Endometrial microvascular endothelial cells (primary cell): ENCODE measurements around the gene LIME1. TPM values are rescaled to one million over a fixed set of nuclear protein-coding genes. Genes with fewer than 3 reads are reported as not detected.

Source experiments
- in situ Hi-C: cut with HindIII; loops from 2 replicates; pipeline ENCODE4 v1.10.0; 2017; ENCODE audit warnings: low sequenced_read_pairs, low pct_unique_long_range_greater_than_20kb; ENCODE audit errors: inconsistent ontology term
- total RNA-seq: library from RNA; depleted of rRNA; stranded (reverse); fragments of >200 nt; gene quantifications from one replicate; pipeline ENCODE4 v1.2.3, GENCODE V29; 2015; ENCODE audit errors: inconsistent ontology term

Gene LIME1
- total RNA-seq, 1 donor from 2014 or later = 9.3 TPM

DNA sequence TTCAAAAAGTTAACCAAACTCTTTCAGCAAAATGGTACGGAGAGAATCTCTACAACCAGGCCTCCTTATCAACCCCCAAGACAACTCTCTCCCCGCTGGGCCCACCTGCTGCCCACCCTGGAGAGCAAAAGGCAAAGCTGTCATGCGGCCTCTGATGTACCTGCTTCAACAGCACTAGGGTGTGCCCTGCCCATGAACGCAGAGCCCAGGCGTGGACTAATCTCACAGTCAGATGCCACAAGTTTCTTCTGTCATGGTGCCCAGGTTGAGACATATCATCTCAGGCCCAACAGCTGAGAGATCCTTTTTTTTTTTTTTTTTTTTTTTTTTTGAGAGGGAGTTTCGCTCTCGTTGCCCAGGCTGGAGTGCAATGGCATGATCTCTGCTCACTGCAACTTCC lies 29.4 kb downstream of the LIME1 start:
- in situ Hi-C loops = no loop called here

DNA sequence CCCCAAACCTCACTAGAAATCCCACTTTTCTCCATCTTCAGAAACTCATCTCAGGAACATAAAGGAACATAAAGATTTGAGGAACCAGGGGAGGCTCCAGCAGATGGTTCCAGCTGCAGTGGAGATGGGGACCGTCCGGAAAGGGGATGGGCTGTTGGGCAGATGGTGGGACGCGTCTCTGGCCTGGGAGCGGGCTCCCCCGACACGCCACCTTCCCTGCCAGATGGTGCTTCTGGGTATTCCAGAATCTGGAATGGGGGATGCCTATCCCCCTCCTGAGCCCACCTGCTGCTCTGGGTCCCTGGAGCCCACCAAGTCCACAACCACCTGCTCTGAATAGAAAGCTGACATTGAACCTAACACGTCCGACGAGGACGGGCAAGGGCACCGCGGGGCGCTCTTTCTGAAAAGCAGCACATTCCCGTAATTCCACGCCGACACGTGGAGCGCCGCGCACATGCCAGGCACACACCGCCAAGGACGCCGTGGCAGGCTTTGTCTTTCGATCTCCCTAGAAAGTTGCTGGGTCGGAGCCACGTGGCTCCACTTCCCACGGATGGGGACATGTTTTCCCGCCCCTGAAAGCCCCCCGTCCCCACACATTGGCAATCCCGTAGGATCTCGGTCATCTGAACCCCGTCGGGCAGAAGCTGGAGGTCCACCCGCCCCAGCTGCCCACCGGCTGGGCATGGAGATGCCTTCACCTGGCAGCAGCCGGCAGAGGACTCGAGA lies 30.4 kb downstream of the LIME1 start:
- in situ Hi-C loops = no loop called here

DNA sequence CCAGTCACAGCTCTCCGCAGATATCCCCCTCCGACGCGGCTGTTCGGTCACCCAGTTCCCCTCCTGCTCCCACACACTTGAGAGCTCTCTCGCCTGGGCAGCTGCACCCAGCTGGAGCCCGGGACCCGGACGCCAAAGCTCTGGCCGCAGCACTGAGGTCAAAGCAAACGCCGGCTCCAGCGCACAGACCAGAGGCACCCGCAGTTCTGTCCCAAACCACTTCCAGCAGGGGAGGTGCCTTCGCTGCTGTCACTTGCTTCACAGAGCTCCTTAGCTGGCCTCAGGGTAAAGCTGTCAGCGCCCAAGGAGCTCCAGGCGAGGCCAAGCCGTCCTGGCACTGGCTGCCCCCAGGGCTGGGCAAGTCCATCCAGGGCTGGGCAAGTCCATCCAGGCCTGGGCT lies 31.0 kb downstream of the LIME1 start:
- in situ Hi-C loops = no loop called here

DNA sequence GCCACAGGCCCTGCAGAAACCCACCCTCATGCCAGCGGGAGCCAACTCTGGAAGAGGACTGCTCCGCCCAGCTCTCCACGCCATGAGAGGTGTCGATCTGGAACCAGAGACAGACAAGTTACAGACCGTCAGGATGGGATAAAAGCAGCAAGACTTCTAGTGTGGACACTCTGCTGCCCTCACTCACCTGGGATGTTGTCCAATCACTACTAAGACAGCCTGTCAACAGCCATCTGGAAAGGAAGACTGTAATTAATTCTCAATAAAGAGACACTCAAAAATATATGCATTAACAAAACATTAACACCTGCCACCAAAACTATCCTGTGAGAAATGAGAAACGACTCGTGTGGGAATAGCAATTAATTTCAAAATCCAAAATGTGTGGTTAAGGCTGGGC lies 31.4 kb downstream of the LIME1 start:
- in situ Hi-C loops = no loop called here

DNA sequence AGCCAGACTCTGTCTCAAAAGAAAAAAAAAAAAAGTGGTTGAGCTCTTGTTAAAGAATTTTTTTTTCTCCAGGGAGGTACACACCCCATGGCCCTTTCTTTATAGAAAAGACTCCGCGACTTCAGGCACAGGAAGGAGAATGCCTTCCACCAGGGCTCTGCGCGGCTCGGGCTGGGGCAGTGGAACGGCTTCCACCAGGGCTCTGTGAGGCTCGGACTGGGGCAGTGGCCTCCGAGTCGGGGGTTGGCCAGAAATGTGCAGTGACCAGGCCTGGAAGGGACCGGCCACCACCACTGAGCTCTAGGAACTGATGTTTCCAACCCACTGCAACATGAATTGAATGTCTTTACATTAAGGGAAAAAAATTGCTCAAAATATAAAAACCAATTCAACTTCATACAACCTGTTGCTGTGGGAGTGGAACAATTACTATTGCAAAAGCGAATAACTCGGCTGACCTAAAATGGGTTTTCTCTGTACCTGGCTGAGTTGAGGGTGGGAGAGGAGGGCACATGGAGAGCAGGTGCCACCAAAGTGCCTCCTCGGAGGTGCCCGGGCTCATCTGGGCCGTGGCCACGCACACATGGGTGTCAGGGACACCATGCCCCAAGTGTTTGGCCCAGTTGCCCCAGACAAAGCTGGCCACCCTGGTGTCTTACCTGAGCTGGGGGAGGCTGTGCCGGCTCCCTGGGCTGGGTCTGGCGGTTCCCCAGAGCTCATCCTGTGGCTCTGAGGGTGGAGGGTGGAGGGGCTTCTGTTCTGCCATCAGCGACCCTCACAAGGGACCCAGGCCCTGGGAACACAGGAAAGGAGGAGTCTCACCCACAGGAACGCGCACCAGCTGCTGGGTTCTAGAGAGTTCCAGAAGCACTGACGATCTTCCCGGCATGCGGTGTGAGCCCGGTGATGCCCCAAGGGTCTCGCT lies 32.4 kb downstream of the LIME1 start:
- in situ Hi-C loops = no loop called here

DNA sequence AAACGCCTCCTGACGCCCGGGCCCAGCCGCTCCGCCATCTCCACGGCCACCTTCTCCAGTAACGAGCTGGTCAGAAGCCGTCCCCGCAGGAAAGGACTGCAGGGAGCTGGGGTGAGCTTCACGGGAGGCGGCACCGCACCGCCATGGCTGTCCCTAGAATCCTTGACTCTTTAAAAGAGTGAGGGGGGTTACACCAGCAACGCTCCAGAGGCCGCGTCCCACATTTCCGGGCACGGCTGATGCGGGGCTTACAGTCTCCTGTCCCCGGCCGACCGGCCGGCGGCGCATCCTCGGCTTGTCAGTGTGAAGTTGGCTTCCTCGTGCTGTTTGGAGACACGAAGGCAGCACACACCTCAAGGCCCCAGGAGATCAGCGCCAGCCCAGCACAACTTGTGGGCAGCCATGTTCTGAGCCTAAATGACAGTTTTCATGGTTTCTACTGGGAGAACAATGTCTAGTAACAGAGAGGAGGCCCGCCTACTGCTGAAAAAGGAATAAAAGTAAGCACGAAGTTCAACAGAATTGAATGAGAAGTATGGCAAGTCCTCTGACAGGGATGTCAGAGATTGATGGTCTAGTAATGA lies 33.5 kb downstream of the LIME1 start:
- in situ Hi-C loops = no loop called here

DNA sequence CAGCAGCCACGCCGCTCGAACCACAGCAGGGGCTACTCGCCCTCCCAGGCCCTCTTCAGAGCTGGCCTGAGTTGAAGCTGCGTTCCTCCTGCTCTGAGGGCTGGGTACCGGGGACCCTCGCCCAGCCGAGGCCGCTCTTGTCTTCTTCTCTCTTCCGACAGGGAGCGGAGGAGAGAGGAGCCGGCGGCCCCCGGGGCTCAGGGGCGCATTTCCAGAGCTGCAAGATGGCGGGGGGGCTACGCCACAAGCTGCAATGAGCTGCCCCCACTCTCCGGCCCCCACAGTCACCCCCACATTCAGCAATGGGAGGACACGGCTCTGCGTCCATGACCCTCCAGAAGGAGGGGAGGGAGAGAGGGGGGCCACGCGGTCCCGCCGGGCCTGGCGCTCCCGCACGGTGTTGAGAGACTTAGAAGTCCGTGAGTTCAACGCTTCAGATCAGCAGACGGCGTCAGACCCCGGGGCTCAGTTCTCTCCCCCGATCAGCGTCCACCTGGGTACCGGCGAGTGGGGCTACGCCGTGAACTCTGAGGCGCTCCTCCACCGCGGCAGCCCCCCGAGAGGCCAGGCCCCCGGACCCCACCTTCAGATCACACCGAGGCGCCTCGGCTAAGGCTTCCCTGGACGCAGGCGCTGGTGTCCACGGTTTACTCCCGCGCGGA lies 34.7 kb downstream of the LIME1 start:
- in situ Hi-C loops = no loop called here

DNA sequence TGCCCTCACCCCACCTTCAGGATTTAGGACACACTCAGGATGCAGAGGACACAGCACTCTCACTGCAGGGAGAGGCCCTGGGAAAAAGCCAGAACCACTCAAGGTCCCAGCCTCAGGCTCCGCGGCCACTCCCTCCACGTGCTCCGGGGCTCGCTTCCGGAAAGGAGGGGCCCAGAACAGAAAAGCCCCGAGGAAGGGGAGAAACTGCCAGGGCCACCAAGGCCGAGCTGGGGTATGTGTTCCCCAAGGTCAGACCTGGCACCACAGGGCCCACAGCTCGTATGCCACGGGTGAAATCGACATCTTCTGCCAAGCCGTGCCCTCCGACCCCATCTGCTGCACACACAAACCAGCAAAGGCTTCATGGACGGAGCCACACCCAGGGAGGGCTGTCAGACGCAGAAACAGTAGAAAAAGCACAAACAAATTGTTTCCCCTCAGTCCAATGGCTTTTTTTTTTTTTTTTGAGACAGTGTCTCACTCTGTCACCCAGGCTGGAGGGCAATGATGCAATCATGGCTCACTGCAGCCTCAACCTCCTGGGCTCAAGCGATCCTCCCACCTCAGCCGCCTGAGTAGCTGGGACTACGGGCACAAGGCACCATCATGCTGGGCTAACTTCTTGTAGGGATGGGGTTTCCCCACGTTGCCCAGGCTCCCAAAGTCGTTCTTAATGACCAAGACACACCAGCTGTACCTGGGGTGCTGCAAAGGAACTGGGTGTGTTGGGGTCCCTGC lies 36.5 kb downstream of the LIME1 start:
- in situ Hi-C loops = no loop called here

DNA sequence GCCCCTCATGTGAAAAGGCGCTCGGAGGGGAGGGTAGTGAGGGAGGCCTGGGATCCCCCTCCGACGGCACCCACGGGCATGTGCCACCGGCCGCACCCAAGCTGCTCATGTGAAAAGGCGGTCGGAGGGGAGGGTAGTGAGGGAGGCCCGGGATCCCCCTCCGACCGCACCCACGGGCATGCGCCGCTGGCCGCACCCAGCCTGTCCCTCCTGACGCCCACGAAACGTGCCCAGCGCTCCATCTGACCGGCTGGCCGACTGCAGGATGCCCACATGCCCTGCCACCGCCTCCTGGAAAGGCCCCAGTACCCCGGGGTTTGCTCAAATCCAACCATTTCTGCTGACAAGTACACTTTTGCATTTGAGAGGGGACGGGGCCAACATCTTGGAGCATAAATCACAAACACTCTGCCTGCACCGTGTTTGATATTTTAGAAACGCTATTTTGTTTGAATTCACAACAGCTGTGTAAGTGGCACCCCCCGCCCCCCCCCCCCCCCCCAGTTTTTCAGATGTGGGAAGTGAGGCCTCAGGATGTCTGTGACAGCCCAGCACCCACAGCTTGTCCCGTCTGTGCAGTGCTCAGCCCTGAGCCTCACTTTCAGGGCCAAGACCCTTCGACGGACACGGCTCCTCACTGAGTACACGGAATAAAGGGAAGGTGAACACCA lies 37.2 kb downstream of the LIME1 start:
- in situ Hi-C loops = no loop called here

DNA sequence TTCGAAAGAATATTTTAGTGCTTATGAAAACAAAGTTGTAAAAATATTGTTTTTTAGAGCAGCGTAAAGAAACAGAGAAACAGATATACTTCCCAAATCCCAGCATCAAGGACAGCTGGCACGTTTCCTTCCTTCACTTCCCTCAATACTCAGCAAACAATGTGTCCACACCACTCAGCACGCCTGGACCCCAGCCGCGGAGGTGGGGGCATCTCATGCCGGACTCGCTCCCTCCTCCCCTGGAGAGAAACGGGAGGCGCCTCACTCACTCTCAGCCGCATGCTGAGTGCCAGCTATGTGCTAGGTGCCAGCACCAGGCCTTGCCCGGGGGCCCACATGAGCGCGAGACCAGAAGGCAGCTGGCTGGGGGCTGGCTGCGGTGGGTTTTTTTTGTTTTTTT lies 37.8 kb downstream of the LIME1 start:
- in situ Hi-C loops = no loop called here

DNA sequence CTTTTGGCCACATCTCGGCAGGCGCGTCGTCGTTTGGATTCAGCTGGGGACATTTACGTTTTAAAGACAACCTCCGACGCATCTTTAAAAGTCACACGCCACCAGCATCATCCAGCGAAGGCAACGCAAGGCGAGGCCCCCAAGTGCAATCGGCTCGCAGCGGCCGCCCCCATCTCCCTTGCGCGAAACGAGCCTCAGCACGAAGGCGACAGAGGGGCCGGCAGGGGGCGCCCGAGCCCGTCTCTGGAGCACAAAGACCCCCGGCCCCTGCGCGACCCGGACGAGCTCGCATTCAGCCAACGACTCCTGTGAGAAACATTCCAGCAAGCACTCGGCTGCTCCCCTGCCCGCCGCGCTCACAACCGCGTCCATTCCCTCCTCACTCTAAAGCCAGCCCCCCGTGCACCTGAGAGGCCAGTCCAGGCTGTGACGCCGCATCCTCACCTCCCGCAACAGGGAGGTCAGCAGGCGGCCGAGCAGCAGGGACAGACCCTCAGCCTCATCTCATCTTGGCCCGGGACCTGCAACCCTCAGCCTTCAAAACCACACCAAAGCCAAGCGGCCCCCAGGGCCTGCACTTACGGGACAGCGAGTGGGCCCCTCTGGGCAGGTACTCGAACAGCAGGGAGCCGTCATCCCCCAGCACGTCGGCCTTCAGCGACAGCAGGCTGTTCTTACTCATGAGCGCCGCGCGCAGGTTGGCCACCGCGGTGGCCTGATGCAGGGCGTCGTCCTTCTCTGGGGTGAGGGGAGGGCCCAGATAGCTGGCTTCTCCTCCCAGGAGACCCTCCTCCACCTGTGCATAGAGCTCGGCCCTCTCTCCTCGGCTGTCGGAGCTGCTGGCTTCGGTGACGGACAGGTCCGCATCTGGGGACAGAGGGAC lies 38.9 kb downstream of the LIME1 start:
- in situ Hi-C loops = loop anchor here (25.0 kb wide), 1 partner anchor 112 kb away; the partner anchor contains the start of gene DNAJC5

DNA sequence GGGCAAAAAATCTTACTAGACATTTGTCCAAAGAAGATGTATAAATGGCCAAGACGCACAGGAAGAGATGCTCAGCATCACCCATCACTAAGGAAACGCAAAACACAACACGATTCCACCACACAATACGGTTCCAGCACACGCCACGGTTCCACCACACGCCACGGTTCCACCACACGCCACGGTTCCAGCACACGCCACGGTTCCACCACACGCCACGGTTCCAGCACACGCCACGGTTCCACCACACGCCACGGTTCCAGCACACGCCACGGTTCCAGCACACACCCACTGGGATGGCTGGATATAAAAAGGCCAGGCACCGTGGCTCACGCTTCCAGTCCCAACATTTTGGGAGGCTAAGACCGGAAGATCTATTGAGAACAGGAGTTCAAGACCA lies 40.4 kb downstream of the LIME1 start:
- in situ Hi-C loops = loop anchor here (25.0 kb wide), 1 partner anchor 110 kb away; the partner anchor contains the start of gene DNAJC5

DNA sequence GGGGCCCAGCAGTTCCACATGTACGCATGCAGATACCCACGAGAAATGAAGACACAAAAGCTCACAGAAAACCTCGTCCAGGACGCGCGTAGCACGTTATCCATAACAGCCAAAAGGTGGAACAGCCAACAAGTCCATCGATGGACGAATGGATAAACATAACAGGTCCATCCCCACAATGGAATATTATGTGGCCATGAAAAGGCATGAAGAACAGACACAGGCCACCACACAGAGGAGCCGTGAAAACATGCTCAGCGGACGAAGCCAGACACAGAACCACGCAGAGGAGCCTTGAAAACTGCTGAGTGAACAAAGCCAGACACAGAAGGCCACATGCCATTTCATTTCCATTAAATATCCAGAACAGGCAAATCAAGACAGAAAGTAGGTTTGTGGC lies 41.1 kb downstream of the LIME1 start:
- in situ Hi-C loops = loop anchor here (25.0 kb wide), 1 partner anchor 110 kb away; the partner anchor contains the start of gene DNAJC5

DNA sequence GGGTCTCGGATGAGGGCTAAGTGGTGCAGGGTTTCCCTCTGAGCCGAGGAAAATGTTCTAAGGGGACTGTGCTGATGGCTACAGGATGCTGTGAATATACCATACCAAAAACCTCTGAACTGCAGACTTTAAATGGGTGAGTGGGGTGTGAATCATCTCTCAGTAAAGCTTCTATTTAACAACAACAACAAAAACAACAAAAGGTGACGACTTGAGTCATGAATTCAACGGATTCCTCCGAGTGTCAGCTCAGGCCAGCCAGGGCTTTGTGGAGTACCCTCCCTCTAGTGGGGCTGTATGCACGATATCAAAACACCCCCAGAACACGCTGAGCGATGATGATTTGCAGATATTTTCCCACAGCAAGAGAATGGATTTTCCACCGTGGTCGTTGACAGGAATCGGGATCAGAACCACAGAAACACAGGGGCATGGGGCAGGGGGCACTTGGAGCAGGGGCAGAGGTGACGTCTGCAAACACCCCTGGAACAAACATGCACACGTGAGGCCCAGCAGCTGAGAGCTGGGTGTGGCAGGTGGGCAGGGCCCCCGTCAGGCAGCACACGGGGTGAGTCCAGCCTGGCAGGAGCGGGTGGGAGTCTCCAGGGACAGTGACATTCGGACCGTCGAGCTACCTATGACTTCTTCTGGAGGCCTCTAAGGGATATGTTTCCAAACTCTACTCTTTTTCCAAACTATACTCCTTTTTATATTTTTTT lies 41.7 kb downstream of the LIME1 start:
- in situ Hi-C loops = loop anchor here (25.0 kb wide), 1 partner anchor 109 kb away; the partner anchor contains the start of gene DNAJC5

DNA sequence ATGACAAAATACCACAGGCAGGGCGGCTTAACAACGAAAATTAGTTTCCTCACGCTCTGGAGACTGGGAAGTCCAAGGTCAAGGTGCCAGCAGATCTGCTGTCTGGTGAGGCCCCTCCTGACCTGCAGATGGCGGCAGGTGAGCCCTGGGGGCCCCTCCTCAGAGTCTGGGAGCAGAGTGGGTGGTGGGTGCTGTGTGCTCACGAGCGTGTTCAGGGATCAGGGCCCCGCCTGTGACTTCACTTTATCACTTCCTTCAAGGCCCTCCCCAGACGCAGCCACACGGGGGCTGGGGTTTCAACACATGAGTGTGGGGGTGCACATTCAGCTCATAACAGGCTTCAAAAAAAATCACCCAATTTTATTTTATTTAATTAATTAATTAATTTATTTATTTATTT lies 42.4 kb downstream of the LIME1 start:
- in situ Hi-C loops = loop anchor here (25.0 kb wide), 1 partner anchor 108 kb away; the partner anchor contains the start of gene DNAJC5

DNA sequence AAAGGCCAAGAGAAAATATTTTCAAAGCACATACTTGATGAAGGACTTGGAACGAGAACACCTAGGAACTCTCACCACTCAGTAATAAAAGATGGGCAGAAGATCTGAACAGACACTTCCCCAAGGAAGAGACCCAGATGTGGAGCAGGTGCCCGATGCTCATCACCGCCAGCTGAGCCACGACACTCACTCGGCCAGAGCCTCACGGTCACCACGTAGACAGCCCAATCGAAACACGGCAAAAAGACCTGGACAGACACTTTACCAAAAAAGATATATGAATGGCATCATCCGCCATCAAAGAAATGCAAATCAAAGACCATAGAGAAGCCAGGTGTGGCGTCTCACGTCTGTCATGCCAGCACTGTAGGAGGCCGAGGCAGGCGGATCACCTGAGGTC lies 44.7 kb downstream of the LIME1 start:
- in situ Hi-C loops = loop anchor here (25.0 kb wide), 1 partner anchor 106 kb away; the partner anchor contains the start of gene DNAJC5
